ENCODE measurements around the gene ABHD16A.

DNA sequence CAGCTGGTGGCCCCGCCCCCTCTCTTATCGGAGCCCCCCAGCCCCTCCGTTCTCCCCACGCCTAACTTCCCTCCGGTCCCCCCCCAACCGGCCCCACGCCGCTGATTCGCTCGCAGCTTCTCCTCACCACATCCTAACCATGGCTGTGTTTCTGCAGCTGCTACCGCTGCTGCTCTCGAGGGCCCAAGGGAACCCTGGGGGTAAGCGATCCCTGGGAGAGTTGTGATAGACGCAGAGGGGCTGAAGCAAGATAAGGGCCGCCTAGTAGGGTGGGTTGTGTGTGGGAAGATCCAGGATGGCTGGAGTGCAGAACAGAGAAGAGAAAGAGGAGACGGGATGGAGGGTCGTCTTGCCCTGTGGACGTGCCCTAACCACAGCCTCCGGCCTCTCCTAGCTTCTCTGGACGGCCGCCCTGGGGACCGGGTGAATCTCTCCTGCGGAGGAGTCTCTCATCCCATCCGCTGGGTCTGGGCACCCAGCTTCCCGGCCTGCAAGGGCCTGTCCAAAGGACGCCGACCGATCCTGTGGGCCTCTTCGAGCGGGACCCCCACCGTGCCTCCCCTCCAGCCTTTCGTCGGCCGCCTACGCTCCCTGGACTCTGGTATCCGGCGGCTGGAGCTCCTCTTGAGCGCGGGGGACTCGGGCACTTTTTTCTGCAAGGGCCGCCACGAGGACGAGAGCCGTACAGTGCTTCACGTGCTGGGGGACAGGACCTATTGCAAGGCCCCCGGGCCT lies 20.3 kb upstream of the ABHD16A start, which contains the start of gene MPIG6B:
- TF ChIP-seq, protein P1, sequence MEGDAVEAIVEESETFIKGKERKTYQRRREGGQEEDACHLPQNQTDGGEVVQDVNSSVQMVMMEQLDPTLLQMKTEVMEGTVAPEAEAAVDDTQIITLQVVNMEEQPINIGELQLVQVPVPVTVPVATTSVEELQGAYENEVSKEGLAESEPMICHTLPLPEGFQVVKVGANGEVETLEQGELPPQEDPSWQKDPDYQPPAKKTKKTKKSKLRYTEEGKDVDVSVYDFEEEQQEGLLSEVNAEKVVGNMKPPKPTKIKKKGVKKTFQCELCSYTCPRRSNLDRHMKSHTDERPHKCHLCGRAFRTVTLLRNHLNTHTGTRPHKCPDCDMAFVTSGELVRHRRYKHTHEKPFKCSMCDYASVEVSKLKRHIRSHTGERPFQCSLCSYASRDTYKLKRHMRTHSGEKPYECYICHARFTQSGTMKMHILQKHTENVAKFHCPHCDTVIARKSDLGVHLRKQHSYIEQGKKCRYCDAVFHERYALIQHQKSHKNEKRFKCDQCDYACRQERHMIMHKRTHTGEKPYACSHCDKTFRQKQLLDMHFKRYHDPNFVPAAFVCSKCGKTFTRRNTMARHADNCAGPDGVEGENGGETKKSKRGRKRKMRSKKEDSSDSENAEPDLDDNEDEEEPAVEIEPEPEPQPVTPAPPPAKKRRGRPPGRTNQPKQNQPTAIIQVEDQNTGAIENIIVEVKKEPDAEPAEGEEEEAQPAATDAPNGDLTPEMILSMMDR (IDR thresholded peaks at IDR 0.05 in 8 of 11, conservative IDR thresholded peaks at IDR 0.05 in 3 of 11): no peak
- TF ChIP-seq POLR2A (IDR thresholded peaks at IDR 0.05): no peak
